Coronary artery (tissue), 2 donors: ENCODE data around the gene CHORDC1.
"Not testable (repeated sequence)": the region's sequence is repeated elsewhere in the genome, so short reads cannot be mapped to it uniquely, and the experiment has no call there.

Experiments used
- DNase-seq: peaks from one replicate; pipeline ENCODE4 v3.0.0-alpha.2; 2017; ENCODE audit warnings: low spot score
- H3K27ac ChIP-seq, 2 donors: fragments of 200-600 bp; sonication (generic); one replicate each; pipeline ENCODE4 v1.5.1; 2016 to 2019
- H3K4me3 ChIP-seq: fragments of 200-600 bp; sonication (generic); 2 replicates; pipeline ENCODE4 v1.5.1; 2016; ENCODE audit warnings: mild to moderate bottlenecking, moderate library complexity
- TF ChIP-seq, protein P1 (sequence below): fragments of 200-600 bp; sonication (generic); IDR thresholded peaks from one replicate; pipeline ENCODE4 v1.5.1; 2019; ENCODE audit warnings: antibody characterized with exemption

The CHORDC1 gene

DNA sequence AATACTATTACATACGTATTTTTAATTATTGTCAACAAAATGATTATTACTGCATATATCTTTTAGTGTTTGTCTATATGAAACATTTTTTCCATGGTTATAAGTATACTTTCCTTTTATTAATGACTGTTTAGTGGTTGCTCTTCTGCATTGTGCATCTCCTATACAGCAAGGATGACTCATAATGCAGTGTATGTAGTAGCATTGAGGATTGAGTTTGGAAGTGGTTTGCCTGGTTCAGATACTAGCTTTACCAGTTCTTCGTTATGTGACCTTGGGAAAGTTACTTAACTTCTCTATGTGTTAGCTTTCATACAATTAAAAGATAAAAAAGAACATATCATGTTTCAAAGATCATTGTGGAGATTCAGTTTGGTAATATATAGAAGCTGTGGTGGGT lies 44.1 kb downstream of the CHORDC1 start:
- TF ChIP-seq, protein P1, sequence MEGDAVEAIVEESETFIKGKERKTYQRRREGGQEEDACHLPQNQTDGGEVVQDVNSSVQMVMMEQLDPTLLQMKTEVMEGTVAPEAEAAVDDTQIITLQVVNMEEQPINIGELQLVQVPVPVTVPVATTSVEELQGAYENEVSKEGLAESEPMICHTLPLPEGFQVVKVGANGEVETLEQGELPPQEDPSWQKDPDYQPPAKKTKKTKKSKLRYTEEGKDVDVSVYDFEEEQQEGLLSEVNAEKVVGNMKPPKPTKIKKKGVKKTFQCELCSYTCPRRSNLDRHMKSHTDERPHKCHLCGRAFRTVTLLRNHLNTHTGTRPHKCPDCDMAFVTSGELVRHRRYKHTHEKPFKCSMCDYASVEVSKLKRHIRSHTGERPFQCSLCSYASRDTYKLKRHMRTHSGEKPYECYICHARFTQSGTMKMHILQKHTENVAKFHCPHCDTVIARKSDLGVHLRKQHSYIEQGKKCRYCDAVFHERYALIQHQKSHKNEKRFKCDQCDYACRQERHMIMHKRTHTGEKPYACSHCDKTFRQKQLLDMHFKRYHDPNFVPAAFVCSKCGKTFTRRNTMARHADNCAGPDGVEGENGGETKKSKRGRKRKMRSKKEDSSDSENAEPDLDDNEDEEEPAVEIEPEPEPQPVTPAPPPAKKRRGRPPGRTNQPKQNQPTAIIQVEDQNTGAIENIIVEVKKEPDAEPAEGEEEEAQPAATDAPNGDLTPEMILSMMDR: no peak
- H3K4me3 ChIP-seq: no peak overlapping the region
- no peak overlapping the region for H3K27ac ChIP-seq
- DNase-seq: no peak

- no peak for DNase-seq
- Histone ChIP-seq H3K4me3 (no peak overlapping the region), H3K27ac (no peak overlapping the region)
- TF ChIP-seq, protein P1: no peak
Measured at GRCh38 chr11:90176069-90176468, 46.8 kb downstream of the CHORDC1 start.

DNA sequence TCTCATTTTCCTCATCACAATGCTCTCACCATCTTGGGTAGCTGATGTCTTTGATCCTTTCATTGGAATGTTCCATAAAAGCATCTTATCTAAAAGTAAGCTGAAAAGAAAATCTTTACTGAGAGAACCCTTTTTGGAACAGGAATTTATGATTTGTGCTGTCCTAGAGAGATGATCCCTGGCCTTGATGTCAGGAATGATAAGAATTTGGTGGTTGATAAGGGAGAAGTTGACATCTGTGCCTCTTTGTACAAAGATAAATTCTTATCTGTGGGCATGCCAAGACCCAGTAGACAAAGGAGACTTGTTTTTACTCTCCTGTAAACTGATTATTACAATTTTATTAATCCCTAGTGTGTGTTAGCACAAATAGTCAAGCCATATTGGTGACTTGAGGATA lies 51.5 kb downstream of the CHORDC1 start:
- Histone ChIP-seq H3K27ac (no peak overlapping the region), H3K4me3 (no peak overlapping the region)
- TF ChIP-seq, protein P1: no peak
- no peak for DNase-seq

DNA sequence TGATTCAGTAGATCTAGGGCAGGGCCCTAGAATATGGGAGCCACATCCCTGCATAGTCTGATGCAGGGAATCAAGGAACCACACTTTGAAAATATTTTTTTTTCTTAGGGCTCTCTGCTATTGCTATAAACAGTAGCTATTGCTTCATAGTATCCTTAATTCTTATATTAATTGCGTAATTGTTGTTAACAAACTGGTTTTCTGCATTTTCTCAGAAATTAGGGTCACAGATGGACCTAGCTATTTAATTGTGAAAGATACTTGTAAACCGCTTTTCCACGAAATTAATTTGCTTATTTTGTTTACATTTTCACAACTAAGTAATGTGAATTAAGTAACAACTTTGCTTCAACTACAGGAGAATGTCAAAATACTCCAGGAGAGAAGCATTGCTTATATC lies 54.3 kb downstream of the CHORDC1 start:
- TF ChIP-seq, protein P1: no peak
- DNase-seq: no peak
- H3K27ac ChIP-seq: no peak overlapping the region
- H3K4me3 ChIP-seq: no peak overlapping the region

GRCh38 chr11:90167704-90168103 lies 55.1 kb downstream of the CHORDC1 start:
- DNase-seq, H3K4me3 ChIP-seq: not testable (repeated sequence)

DNA sequence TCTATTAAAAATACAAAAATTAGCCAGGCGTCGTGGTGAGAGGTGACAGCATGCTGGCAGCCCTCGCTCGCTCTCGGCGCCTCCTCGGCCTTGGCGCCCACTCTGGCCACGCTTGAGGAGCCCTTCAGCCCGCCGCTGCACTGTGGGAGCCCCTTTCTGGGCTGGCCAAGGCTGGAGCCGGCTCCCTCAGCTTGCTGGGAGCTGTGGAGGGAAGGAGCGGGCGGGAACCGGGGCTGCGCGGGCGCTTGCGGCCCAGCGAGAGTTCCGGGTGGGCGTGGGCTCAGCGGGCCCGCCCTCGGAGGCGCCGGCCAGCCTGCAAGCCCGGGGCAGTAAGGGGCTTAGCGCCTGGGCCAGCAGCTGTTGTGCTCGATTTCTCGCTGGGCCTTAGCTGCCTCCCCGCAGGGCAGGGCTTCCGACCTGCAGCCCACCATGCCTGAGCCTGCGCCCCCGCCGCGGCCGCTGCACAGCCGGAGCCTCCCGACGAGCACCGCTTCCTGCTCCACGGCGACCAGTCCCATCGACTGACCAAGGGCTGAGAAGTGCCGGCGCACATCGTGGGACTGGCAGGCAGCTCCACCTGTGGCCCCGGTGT lies 55.8 kb downstream of the CHORDC1 start:
- not testable (repeated sequence) for DNase-seq, H3K27ac ChIP-seq, H3K4me3 ChIP-seq

More at GRCh38 chr11:90167704-90168103, 55.1 kb downstream of the CHORDC1 start:
- not testable (repeated sequence) for H3K27ac ChIP-seq
